Trophoblast cell (in vitro differentiated cells and primary cell): ENCODE measurements around the gene DCAF8.
A peak's percentile ranks its signal among the peaks of the same experiment; 100 is the strongest.

ENCODE experiments used
- DNase-seq, 2 donors: peaks; one replicate each; pipeline ENCODE4 v3.0.0-alpha.2; 2016
- H2AFZ ChIP-seq: 2 replicates; pipeline ENCODE4 v1.6.1; 2013; ENCODE audit warnings: low read length, moderate library complexity, mild to moderate bottlenecking; ENCODE audit not compliant: insufficient read depth, poor library complexity
- H2AK5ac ChIP-seq: 2 replicates; pipeline ENCODE4 v1.6.1; 2013; ENCODE audit warnings: mild to moderate bottlenecking, low read length
- H2BK120ac ChIP-seq: 2 replicates; pipeline ENCODE4 v1.6.1; 2013; ENCODE audit warnings: low read length, mild to moderate bottlenecking, moderate library complexity; ENCODE audit not compliant: insufficient read depth, poor library complexity
- H2BK12ac ChIP-seq: 2 replicates; pipeline ENCODE4 v1.6.1; 2013; ENCODE audit warnings: mild to moderate bottlenecking, low read length, moderate library complexity
- H2BK5ac ChIP-seq: 2 replicates; pipeline ENCODE4 v1.6.1; 2013; ENCODE audit warnings: low read length, low read depth, moderate library complexity, mild to moderate bottlenecking; ENCODE audit not compliant: poor library complexity
- H3K14ac ChIP-seq: 2 replicates; pipeline ENCODE4 v1.6.1; 2013; ENCODE audit warnings: mild to moderate bottlenecking, low read length
- H3K18ac ChIP-seq: 2 replicates; pipeline ENCODE4 v1.6.1; 2013; ENCODE audit warnings: mild to moderate bottlenecking, low read length
- H3K23ac ChIP-seq: 2 replicates; pipeline ENCODE4 v1.6.1; 2013; ENCODE audit warnings: low read length
- H3K27ac ChIP-seq: 2 replicates; pipeline ENCODE4 v1.5.1; 2013; ENCODE audit warnings: low read depth, mild to moderate bottlenecking, inconsistent platforms, low read length, moderate library complexity
- H3K27me3 ChIP-seq: 2 replicates; pipeline ENCODE4 v1.6.1; 2013; ENCODE audit warnings: inconsistent platforms, mild to moderate bottlenecking, low read length, moderate library complexity; ENCODE audit not compliant: insufficient read depth
- H3K36me3 ChIP-seq, 2 experiments: 1 replicate in 1 of 2; 2 replicates in 1 of 2; pipeline ENCODE4 v1.6.1; 2013; ENCODE audit warnings: low read length in 2 of 2, mild to moderate bottlenecking in 2 of 2, moderate library complexity in 1 of 2; ENCODE audit not compliant: insufficient read depth in 2 of 2, control insufficient read depth in 1 of 2
- H3K4ac ChIP-seq: 2 replicates; pipeline ENCODE4 v1.6.1; 2013; ENCODE audit warnings: low read depth, mild to moderate bottlenecking, low read length, moderate library complexity
- H3K4me1 ChIP-seq, 2 experiments: 1 replicate in 1 of 2; 2 replicates in 1 of 2; pipeline ENCODE4 v1.6.1; 2013; ENCODE audit warnings: low read length in 2 of 2, mild to moderate bottlenecking in 2 of 2, moderate library complexity in 1 of 2; ENCODE audit not compliant: insufficient read depth in 2 of 2, control insufficient read depth in 1 of 2
- H3K4me2 ChIP-seq: 2 replicates; pipeline ENCODE4 v1.6.1; 2013; ENCODE audit warnings: inconsistent platforms, mild to moderate bottlenecking, low read length, moderate library complexity
- H3K4me3 ChIP-seq: 2 replicates; pipeline ENCODE4 v1.5.1; 2013; ENCODE audit warnings: mild to moderate bottlenecking, low read depth, low read length, inconsistent platforms
- H3K79me1 ChIP-seq: one replicate; pipeline ENCODE4 v1.6.1; 2013; ENCODE audit warnings: low read length
- H3K79me2 ChIP-seq: 2 replicates; pipeline ENCODE4 v1.6.1; 2013; ENCODE audit warnings: low read length, mild to moderate bottlenecking; ENCODE audit not compliant: control insufficient read depth, insufficient read depth, poor library complexity
- H3K9ac ChIP-seq: 2 replicates; pipeline ENCODE4 v1.6.1; 2013; ENCODE audit warnings: mild to moderate bottlenecking, low read length
- H3K9me3 ChIP-seq: 2 replicates; pipeline ENCODE4 v1.6.1; 2013; ENCODE audit warnings: low read depth, mild to moderate bottlenecking, control low read depth, inconsistent platforms, low read length; ENCODE audit not compliant: insufficient read depth
- H4K12ac ChIP-seq: 2 replicates; pipeline ENCODE4 v1.6.1; 2013; ENCODE audit warnings: low read depth, mild to moderate bottlenecking, low read length, moderate library complexity
- H4K8ac ChIP-seq: 2 replicates; pipeline ENCODE4 v1.6.1; 2013; ENCODE audit warnings: low read depth, mild to moderate bottlenecking, low read length, moderate library complexity
- H4K91ac ChIP-seq: one replicate; pipeline ENCODE4 v1.6.1; 2013; ENCODE audit warnings: low read depth, mild to moderate bottlenecking, low read length, moderate library complexity
- WGBS: extraction: QIAGEN DNeasy Blood & Tissue Kit; methylation state at CpG from one replicate; pipeline ENCODE4 v1.1.7; 2013; ENCODE audit warnings: missing lambda C conversion rate; ENCODE audit not compliant: insufficient read length, insufficient coverage; ENCODE audit errors: extremely low coverage; 5-methylcytosine and 5-hydroxymethylcytosine counted together

The DCAF8 gene

DNA sequence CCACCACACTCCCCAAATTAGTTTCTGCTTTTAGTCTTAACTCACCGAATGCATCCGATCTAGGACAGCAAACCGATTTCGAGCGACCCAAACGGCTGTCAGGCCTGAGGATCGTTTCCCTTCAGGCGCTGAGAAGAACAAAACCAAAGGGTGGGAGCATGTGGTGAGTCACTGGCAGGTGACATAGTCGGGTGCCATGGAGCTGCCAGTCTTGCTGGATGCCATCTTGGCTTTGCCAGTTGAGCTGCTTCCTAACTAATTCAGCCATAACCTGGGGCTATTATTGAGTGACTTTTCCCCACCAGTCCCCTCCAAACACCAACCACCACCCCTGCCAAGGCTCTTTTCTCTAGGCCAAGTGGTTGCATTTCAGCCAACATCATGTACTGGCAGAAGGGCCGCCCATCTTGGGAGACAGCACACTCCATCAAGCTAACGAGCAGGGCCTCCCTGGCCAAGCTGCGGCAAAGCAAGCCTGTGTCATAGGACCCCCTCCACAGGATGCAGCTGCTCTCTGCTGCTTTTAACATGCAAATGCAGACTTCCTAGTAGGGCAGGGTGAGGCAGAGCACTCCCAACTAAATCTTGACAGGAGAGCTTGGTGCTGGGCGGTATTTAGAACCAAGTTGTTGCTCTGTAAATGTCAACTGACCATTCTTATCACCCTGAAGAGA is 44.9 kb upstream of the DCAF8 start:
- no peak overlapping the region for H3K9ac ChIP-seq
- H3K4me2 ChIP-seq: no peak overlapping the region
- H3K79me2 ChIP-seq: no peaks in the 10 kb centered on the region
- WGBS: no CpG with 5 or more reads among the region's 13 CpGs
- no peaks in the 10 kb centered on the region for H3K27me3 ChIP-seq
- H3K27ac ChIP-seq: no peak overlapping the region
- no peaks in the 10 kb centered on the region for H3K79me1 ChIP-seq
- H3K4ac ChIP-seq: no peak overlapping the region
- H3K18ac ChIP-seq: no peak overlapping the region
- no peak overlapping the region for H3K4me3 ChIP-seq
- no peak overlapping the region for H2BK12ac ChIP-seq
- H2BK5ac ChIP-seq: no peak overlapping the region
- no peak overlapping the region for H4K12ac ChIP-seq
- no peak overlapping the region for H3K14ac ChIP-seq
- H4K91ac ChIP-seq: no peak overlapping the region
- no peak overlapping the region for H3K23ac ChIP-seq
- H2AFZ ChIP-seq: no peak overlapping the region
- H3K36me3 ChIP-seq: peaks cover 36 to 54% of the 10 kb centered on the region in 2 experiments
- H2BK120ac ChIP-seq: no peak overlapping the region
- H3K9me3 ChIP-seq: no peaks in the 10 kb centered on the region
- H3K4me1 ChIP-seq: no peaks in the 10 kb centered on the region
- H2AK5ac ChIP-seq: no peak overlapping the region
- no peak overlapping the region for H4K8ac ChIP-seq
- no peak for DNase-seq

GRCh38 chr1:160300173-160300572 is 37.8 kb upstream of the DCAF8 start:
- Histone ChIP-seq H2AFZ (no peak overlapping the region), H3K36me3 (peaks cover 30 to 53% of the 10 kb centered on the region in 2 experiments), H2BK5ac (no peak overlapping the region), H3K79me1 (no peaks in the 10 kb centered on the region), H3K4me1 (no peaks in the 10 kb centered on the region), H3K27me3 (peaks cover 2% of the 10 kb centered on the region), H3K14ac (no peak overlapping the region), H3K27ac (no peak overlapping the region), H2BK12ac (no peak overlapping the region), H4K12ac (no peak overlapping the region), H2BK120ac (no peak overlapping the region), H4K8ac (no peak overlapping the region), H2AK5ac (no peak overlapping the region), H4K91ac (no peak overlapping the region), H3K9ac (no peak overlapping the region), H3K23ac (no peak overlapping the region), H3K79me2 (no peaks in the 10 kb centered on the region), H3K18ac (no peak overlapping the region), H3K4me3 (no peak overlapping the region), H3K4ac (no peak overlapping the region), H3K4me2 (no peak overlapping the region), H3K9me3 (no peaks in the 10 kb centered on the region)
- no peak for DNase-seq
- no CpG with 5 or more reads among the region's 7 CpGs for WGBS

- DNase-seq: no peak
- Histone ChIP-seq H3K27ac (no peak overlapping the region), H3K79me1 (no peaks in the 10 kb centered on the region), H2BK120ac (no peak overlapping the region), H2BK5ac (no peak overlapping the region), H3K9me3 (no peaks in the 10 kb centered on the region), H3K14ac (no peak overlapping the region), H3K4ac (no peak overlapping the region), H3K79me2 (no peaks in the 10 kb centered on the region), H4K12ac (no peak overlapping the region), H3K4me3 (no peak overlapping the region), H3K18ac (no peak overlapping the region), H2BK12ac (no peak overlapping the region), H4K91ac (no peak overlapping the region), H3K27me3 (peaks cover 2% of the 10 kb centered on the region), H3K4me2 (no peak overlapping the region), H3K23ac (no peak overlapping the region), H2AFZ (no peak overlapping the region), H3K9ac (no peak overlapping the region), H4K8ac (no peak overlapping the region), H3K36me3 (peaks cover 40 to 81% of the 10 kb centered on the region in 2 experiments), H2AK5ac (no peak overlapping the region), H3K4me1 (no peaks in the 10 kb centered on the region)
- WGBS: no CpG with 5 or more reads among the region's 1 CpG
These were observed 33.7 kb upstream of the DCAF8 start for GRCh38 chr1:160296036-160296435.

- peak in 1 of 2 donors; percentile 35 for DNase-seq
- H3K18ac ChIP-seq: no peak overlapping the region
- peaks cover 2% of the 10 kb centered on the region for H3K27me3 ChIP-seq
- no peak overlapping the region for H3K27ac ChIP-seq
- no peak overlapping the region for H2BK12ac ChIP-seq
- no peak overlapping the region for H3K14ac ChIP-seq
- no peaks in the 10 kb centered on the region for H3K4me1 ChIP-seq
- no peak overlapping the region for H3K23ac ChIP-seq
- H3K4ac ChIP-seq: no peak overlapping the region
- H2AFZ ChIP-seq: no peak overlapping the region
- peaks cover 42 to 82% of the 10 kb centered on the region in 2 experiments for H3K36me3 ChIP-seq
- no peak overlapping the region for H4K8ac ChIP-seq
- H2AK5ac ChIP-seq: no peak overlapping the region
- H4K91ac ChIP-seq: no peak overlapping the region
- H3K9me3 ChIP-seq: no peaks in the 10 kb centered on the region
- no peaks in the 10 kb centered on the region for H3K79me2 ChIP-seq
- no CpG with 5 or more reads among the region's 8 CpGs for WGBS
- H3K4me3 ChIP-seq: no peak overlapping the region
- no peak overlapping the region for H2BK120ac ChIP-seq
- no peaks in the 10 kb centered on the region for H3K79me1 ChIP-seq
- no peak overlapping the region for H3K4me2 ChIP-seq
- H2BK5ac ChIP-seq: no peak overlapping the region
- H3K9ac ChIP-seq: no peak overlapping the region
- no peak overlapping the region for H4K12ac ChIP-seq
These were observed 30.9 kb upstream of the DCAF8 start for GRCh38 chr1:160293020-160293968.
